NCI-H226 (cell line): ENCODE measurements around the gene XPO5.
A peak's percentile ranks its signal among the peaks of the same experiment; 100 is the strongest.

Experiments
- DNase-seq: peaks from one replicate; pipeline ENCODE4 v3.0.0-alpha.2; 2015

XPO5 gene

DNA sequence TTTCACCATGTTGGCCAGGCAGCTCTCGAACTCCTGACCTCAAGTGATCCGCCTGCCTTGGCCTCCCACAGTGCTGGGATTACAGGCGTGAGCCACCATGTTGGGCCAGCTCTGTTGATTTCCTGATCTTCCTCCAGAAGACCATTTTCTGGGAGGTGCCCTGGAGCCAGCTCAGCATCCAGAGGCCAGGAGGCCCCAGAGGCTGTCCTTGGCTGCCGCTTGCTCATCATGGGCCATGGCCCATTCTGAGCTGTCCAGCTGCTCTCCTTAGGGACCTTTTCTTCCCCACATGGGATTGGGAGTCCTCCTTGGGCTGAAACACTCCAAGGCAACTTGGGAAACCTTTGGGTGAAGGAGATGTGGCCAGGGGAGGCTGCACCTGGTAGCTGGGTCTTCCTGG is 81.1 kb downstream of the XPO5 start:
- no peak for DNase-seq

DNA sequence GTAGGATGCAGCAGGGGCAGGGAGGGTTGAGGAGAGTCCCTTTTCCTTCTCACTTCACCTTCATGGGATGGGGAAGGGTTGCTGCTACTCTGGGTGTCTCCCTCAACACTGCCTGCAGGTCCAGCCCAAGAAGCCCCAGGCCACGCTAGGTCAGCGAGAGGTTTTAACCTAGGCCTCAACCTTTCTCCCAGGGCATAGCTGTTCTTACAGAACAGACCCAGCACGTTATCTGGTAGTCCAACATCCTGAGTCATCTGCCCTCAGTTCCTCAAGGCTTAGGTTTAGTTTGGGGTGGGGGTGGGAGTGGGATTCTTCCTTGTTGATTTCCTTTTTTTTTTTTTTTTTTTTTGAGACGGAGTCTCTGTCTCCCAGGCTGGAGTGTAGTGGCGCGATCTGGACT is 81.5 kb downstream of the XPO5 start:
- DNase-seq, result no peak

DNA sequence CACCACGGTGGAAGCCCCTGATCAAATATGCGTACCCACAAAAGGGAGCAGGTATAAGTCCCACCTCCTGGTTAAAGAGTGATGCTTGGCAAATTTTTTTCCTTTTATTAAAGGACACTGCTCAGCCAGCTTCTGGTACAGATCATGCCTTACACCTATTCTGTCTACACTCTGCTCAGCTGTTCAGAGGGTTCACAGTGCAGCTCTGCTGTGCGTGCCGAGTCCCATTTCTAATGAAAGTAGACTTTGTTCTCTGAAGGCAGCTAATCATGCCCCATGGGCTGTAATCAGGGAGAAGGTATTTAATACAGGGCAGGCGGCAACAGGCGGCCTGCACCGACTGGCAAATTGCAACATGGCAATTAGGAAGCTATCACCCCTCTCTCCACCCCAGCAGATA is 82.0 kb downstream of the XPO5 start:
- no peak for DNase-seq

DNA sequence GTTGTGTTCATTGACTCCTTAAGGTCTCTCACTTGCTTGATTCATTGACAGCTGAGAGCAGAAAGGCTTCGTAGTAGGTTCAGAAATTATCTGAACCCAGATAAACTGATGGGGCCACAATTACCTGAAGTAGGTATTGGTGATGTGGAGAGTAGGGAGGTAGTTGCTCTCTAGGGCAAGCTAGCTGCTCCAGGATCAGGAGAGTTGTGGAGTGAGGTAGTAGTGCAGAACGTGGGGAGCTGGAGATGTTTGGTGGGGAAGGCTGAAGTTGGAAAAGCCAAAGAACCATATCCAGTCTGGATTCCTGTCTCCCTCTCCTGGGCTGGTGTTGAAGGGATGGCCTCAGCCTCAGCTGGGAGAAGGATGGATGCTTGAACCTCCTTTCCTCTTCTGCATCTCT is 82.6 kb downstream of the XPO5 start:
- no peak for DNase-seq

DNA sequence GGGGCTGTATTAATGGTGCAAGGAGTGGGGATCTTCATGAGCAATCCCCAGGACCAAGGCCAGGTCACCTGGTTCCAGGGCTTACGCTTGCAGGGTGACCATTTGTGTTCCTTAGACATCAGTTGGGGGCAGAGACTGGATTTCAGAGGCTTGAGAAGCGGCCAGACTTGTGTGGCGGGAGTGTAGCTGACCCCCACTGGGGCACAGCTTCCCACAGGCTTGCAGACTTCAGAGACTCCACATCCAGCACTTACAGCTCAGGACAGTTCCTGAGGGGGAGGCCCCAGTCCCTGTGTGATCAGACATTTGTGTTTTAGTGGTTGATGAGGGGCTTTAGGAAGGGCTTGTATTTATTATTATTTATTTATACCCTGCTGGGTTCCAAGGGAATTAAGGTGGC is 83.2 kb downstream of the XPO5 start:
- no peak for DNase-seq

DNA sequence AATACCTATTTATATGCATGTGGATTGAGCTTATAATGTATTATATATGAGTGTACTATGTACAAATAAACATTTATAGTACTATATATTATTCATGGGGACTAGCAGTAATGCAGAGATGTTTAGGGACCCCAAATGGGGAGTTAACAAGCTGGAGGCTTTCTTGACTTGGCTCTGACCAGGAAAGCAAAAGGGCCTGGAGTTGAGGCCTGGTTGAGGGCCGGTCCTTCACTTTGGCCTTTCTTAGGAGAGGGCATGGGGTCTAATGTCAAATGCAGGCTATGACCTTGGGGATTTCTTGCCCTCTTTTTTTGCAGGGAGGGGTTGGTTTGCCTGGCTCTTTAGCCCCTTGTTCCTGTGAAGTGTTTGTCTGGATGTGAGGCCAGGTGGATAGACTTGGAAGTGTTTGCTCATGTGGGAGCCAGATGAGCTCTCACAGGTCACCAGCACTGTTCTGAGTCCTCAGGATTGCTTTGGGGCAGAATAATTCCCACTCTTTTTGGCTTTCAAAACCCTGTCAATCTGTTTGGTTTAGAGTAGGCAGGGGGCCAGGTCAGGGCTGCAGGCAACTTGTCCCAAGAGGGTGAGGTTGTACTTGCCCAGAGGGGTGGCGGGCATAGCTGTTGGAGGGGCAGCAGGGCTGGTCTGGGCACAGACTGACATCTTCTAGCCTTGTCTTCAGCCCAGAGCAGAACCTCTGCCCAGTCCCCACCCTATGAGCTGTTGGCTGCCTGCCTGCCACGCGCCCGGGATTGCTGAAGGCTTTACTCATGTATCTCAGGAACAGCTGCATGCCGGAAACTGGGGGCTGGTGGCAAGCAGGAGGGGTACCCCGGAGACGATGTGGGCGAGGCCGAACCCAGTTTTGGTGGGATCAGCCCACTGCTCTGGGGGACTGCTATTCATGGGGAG is 83.8 kb downstream of the XPO5 start:
- DNase-seq, result peak; percentile 79

DNA sequence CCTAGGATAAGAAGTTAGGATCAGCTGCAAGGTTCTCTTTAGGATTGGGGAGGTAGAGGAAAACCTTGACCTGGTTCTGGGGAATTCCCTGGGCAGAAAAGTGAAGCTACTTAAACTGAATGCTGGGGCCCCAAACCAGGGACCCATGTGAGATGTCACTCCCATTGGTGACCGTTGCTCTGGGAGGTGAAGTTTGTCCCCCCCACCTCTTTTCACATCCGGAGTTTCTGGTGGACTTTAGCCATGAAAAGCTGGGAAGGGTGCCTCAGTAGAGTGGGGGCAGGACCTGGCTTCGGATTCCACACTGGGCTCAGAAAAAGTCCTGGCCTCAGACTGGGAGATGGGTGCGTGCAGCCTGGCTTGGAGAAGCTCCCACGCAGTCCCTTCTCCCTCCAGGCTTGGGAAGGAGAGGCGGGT is 85.3 kb downstream of the XPO5 start:
- no peak for DNase-seq

DNA sequence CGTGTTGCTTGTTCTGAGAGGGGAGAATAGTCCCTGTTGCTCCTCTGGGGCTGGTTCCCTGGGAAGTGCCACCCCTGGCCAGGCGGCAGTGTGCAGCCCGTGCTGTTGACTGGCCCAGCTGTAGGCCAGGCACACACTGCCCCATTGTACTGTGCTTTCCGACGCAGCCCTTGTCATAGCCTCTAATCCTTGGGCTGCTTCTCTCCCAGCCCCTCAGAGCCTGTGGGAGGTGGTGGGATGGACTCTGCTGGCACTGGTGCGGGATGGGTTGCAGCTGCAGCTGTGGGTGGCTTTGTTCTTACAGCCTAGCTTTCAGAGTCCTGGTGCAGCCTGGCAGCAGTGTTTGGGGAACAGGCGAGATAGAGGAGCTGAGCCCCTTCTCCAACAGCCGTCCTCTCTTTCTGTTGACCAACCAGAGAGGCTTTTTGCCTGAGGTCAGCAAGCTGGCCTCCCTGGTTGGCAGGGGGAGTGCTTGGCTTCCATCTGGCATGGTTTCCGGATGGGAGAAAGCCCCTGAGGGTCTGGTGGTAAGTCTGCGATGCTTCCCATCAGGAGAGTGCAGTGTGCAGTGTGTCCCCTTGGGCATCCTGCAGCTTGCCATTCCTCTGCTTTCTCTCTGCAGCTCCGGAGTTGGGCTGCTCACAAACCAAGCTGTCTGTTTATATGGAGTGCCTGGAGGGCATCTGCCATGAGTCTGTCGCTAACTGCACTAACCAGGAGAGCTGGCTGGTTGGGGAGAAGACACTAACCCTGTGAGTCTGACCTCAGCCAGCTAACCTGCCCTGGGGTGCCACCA is 86.4 kb downstream of the XPO5 start:
- no peak for DNase-seq

DNA sequence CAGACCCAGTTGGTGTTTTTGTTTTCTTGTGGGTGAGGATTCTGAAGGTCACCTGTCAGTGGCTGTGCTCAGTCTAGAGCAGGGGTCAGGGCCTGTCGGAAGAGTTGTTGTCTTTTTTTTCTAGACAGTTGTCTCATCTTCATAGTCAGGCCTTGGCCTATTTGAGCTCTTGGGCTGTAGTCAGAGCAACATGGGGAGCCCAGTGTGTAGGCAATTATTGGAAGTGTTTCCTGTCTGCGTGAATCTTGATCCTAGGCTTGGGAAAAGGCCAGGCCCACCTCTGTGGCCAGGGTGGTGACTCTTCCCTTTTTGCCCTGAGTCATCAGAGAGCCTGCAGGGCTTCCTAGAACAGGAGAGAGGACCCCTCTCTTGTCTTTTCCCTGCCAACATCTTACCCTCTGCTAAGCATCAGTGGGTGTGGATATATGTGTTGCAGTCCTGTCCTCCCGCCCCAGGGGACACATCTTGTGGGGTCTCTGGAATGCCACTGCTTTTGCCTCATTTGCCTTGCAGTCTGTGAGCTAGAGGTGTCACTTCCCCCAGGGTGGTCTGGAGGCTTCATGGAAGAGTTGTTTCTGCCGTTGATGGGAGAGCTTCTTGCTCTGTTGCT is 87.1 kb downstream of the XPO5 start:
- no peak for DNase-seq

DNA sequence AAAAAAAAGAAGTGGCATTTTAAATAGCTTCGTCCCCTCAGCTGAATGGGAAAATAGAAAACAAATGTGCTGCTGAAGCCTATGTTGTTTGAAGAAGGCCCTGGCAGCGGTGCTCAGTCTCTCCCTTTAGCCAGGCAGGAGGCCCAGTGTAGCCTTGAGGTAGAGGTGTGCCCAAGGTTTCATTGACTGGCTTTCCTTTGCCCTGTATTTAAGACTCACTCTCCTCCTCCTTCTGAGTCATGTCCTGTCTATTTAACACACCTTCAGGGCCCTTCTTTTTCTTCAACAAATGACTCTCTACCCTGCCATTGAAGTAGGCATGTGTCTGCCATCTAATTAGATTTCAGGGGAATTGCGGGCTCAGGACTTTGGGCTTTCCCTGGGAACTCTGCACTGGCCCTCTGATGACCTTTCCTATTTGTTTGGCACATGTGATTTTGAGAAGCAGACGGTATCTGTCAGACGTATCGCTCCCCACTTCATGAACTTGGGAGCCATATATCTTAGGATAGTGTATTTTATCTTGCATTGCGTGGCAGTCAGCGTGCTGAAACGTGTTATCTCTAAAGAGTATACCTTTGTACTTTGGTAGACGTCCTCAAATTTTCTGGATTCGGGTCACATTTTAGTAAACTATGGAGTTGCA is 94.1 kb downstream of the XPO5 start:
- DNase-seq, result peak; percentile 48

DNA sequence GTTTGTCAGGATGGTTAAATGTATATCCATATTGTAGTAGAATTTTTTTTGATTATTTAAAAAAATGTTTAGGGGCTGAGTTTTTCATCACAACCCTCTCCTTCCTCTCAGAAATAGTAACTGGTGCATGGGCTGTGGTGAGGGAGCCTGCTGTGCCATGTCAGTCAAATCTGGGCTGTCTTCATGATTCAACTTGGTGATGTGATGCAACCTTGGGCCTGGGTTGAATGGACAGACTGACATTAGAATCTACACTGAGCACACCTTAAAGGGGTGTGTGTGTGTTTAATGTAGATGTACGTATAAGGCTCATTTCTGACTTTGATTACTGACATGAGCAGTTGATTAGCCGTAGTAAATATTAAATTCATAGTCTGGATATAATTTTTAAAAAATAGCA is 94.8 kb downstream of the XPO5 start:
- DNase-seq, result peak; percentile 30

DNA sequence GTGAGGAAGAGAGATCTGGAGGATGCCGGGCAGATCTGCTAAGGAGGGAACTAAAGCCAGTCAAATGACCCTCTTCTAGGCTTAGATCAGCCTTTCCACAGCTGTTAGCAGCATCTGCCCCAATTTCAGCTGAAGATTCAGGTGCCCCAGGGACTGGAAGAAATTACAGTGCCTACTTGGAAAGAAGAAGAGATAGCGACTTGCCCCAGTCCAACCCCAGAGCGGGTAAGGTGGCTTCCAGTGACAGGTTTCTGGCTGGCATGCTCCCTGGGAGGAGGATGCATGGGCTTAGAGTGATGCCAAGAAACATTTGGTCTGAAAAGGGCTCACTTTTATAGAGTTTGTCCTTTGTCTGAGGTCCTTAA is 97.8 kb downstream of the XPO5 start:
- no peak for DNase-seq

DNA sequence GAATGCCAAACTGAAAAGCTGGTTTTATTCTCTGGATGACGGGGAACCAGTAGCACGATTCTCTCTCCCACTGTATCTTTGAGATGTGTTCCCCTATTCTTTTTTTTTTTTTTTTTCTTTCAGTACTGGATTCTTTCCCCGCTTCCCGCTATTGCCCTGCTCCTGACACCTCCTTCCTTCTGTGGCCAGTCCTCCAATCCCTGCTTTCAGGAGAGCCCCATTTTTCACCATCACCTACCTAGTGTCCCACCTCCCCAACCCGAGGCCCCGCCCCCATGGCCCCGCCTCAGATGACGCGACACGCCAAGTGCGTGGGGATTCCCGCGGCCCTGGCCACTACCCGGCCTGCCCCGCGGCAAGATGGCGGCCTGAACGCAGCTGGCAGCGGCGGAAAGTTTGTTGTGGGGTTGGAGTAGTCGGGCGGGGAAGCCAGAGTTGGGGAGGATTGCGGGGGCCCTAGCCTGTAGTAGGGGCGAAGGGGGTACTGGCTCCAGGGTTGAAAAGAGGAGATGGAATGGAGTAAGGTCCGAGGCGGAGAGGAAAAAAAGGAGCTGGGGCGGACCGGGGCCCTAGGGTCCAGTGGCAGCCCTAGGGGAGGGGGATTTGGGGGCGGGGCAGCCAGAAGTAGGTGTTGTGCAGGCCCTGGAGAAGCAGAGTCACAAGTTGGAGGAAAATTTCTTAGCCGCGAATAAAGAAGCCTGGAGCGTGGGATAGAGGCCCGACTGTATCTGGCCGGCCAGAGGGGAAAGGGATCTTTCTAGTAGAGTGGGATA is 98.4 kb downstream of the XPO5 start, which contains the start of gene TJAP1:
TSS of gene TJAP1 (plus strand) at position 336 of the 773 bp plus-strand sequence. CDS start 21,432 bp downstream, outside the sequence.
- peak; percentile 89 for DNase-seq

DNA sequence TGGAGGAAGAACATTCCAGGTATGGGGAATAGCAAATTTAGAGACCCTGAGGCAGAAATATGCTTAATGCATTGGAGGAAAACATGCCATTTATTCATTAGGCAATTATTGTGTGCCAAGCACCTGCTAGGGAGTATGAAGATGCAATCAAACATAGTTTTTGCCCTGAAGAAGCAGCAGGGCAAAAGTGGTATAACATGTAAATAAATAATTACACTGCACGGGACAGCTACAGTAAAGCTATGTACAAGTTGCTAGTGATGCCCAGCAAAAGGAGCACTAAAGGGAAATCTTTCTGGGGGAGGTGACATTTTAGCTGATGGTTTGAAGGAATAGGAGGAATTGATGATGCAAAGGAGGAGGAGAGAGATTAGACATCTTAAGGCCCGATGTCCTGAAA is 99.1 kb downstream of the XPO5 start:
- DNase-seq, result no peak

DNA sequence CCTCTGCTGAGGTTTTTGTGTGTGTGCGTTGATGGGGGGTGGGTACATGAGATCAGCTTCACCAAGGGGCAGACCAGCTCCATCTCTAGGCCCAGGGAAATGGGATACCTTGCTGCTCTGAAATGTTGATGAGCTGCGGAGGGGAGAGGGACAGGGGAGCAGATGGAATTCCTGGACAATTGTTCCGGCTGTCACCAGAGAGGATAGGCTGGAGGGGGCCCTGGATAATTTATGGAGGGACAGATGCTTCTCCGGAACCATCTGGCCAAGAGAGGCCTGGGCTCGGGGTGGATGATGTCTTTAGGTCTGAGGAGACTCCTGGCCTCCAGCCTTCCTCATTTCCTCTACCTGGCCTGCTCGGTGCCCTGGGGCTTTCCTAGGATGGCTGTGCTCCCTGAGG is 100.3 kb downstream of the XPO5 start:
- no peak for DNase-seq

DNA sequence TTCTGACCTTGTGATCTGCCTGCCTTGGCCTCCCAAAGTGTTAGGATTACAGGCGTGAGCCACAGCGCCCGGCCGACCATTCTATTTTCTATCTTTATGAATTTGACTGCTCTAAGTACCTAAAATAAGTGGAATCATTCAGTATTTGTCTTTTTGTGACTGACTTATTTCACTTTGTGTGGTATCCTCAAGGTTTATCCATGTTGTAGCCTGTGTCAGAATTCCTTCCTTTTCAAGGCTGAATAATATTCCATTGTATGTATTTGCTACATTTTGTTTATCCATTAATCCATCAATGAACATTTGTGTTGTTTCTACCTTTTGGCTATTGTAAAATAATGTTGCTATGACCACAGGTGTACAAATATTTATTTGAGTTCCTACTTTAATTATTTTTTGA is 103.3 kb downstream of the XPO5 start:
- DNase-seq, result no peak
